IMR-90 (cell line): ENCODE data around the gene ALOX5AP.

Experiments
- BHLHE40 ChIP-seq: fragments of 150-350 bp; IDR thresholded peaks from 2 replicates; pipeline ENCODE4 v1.6.1; 2016; ENCODE audit warnings: mild to moderate bottlenecking, low read depth, low read length
- CEBPB ChIP-seq: IDR thresholded peaks from 2 replicates; pipeline ENCODE4 v1.6.1; 2012; ENCODE audit warnings: low read depth, low read length, improper control_type of control experiment
- CHD1 ChIP-seq: IDR thresholded peaks from 2 replicates; pipeline ENCODE4 v1.6.1; 2012; ENCODE audit warnings: low read depth, low read length, improper control_type of control experiment
- MAFK ChIP-seq: IDR thresholded peaks from 2 replicates; pipeline ENCODE4 v1.6.1; 2012; ENCODE audit warnings: low read depth, low read length, improper control_type of control experiment
- NFE2L2 ChIP-seq: fragments of 150-350 bp; IDR thresholded peaks from 2 replicates; pipeline ENCODE4 v1.6.1; 2016; ENCODE audit warnings: low read depth, mild to moderate bottlenecking, low read length
- POLR2A ChIP-seq: IDR thresholded peaks from 2 replicates; pipeline ENCODE4 v1.6.1; 2012; ENCODE audit warnings: mild to moderate bottlenecking, low read depth, low read length
- RAD21 ChIP-seq: IDR thresholded peaks from 2 replicates; pipeline ENCODE4 v1.6.1; 2012; ENCODE audit warnings: low read length, improper control_type of control experiment
- RCOR1 ChIP-seq: IDR thresholded peaks from 2 replicates; pipeline ENCODE4 v1.6.1; 2012; ENCODE audit warnings: mild to moderate bottlenecking, low read length, improper control_type of control experiment; ENCODE audit not compliant: insufficient replicate concordance
- RFX5 ChIP-seq: IDR thresholded peaks from 2 replicates; pipeline ENCODE4 v1.8.0; 2012; ENCODE audit warnings: low read depth, mild to moderate bottlenecking, low read length, moderate library complexity
- SMC3 ChIP-seq: fragments of 150-350 bp; IDR thresholded peaks from 2 replicates; pipeline ENCODE4 v1.6.1; 2016; ENCODE audit warnings: low read depth, mild to moderate bottlenecking, antibody characterized with exemption, low read length, moderate library complexity
- TF ChIP-seq, protein P1 (sequence below): conservative IDR thresholded peaks from 2 replicates; pipeline ENCODE4 v1.5.1; 2012; ENCODE audit warnings: mild to moderate bottlenecking, low read depth, low read length, improper control_type of control experiment
- TF ChIP-seq, protein P2 (sequence below): fragments of 150-350 bp; IDR thresholded peaks from 2 replicates; pipeline ENCODE4 v1.6.1; 2017; ENCODE audit warnings: mild to moderate bottlenecking, antibody characterized with exemption, low read length, low read depth
- TF ChIP-seq, protein P3 (sequence below): fragments of 150-350 bp; IDR thresholded peaks from 2 replicates; pipeline ENCODE4 v1.6.1; 2016; ENCODE audit warnings: low read depth, mild to moderate bottlenecking, low read length, moderate library complexity, borderline replicate concordance

DNA sequence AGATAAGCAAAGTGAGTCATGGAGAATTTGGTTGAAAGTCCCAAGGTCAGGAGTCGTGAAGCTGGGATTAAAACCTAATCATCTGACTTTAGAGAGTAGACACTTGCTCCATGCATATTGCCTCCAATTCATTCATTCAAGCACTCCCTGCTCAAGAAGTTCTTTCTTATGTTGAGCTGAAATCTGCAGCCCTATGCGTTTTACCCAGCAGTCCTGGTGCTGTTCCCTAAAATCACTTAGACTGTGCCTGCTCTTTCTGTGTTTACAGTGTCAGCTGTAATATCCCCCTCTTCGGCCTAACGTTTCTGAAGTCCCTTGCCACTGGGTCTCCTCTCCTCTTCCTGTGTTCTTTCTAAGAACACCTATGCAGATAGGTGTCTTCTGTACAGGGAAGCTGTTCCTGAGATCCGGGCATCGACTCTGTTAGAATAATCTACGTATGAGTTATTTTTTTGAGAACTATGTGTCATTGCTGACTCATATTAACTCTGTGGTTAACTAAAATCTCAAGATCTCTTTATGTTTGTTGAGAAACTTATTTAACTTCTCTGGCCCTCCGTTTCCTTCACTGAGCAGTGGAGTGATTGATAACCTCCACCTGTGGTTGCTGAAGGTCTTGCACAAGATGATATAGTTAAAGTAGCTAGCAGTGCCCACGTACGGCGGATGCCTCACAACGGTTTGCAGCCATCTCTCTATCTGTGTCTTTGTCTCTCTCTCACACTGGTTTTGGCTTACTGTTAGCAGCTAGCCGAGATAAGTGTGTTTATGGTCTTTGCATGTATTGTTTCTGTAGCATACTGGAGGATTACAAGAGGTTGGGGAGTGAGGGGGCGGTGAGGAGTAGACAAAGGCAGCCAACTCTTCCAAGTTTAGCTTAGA lies 4.7 kb downstream of the ALOX5AP start:
- TF ChIP-seq POLR2A: no peak
- TF ChIP-seq, protein P1, sequence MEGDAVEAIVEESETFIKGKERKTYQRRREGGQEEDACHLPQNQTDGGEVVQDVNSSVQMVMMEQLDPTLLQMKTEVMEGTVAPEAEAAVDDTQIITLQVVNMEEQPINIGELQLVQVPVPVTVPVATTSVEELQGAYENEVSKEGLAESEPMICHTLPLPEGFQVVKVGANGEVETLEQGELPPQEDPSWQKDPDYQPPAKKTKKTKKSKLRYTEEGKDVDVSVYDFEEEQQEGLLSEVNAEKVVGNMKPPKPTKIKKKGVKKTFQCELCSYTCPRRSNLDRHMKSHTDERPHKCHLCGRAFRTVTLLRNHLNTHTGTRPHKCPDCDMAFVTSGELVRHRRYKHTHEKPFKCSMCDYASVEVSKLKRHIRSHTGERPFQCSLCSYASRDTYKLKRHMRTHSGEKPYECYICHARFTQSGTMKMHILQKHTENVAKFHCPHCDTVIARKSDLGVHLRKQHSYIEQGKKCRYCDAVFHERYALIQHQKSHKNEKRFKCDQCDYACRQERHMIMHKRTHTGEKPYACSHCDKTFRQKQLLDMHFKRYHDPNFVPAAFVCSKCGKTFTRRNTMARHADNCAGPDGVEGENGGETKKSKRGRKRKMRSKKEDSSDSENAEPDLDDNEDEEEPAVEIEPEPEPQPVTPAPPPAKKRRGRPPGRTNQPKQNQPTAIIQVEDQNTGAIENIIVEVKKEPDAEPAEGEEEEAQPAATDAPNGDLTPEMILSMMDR: no peak
- TF ChIP-seq, protein P2, sequence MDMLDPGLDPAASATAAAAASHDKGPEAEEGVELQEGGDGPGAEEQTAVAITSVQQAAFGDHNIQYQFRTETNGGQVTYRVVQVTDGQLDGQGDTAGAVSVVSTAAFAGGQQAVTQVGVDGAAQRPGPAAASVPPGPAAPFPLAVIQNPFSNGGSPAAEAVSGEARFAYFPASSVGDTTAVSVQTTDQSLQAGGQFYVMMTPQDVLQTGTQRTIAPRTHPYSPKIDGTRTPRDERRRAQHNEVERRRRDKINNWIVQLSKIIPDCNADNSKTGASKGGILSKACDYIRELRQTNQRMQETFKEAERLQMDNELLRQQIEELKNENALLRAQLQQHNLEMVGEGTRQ: no peak
- TF ChIP-seq CEBPB: peak; percentile 93
- TF ChIP-seq NFE2L2: no peak
- no peak for TF ChIP-seq SMC3
- TF ChIP-seq RCOR1: peak; percentile 72
- no peak for TF ChIP-seq RAD21
- TF ChIP-seq RFX5: no peak
- 0 out of 2 replicates have a peak, but pooled peaks have one; percentile 23 for TF ChIP-seq BHLHE40
- no peak for TF ChIP-seq CHD1
- TF ChIP-seq, protein P3, sequence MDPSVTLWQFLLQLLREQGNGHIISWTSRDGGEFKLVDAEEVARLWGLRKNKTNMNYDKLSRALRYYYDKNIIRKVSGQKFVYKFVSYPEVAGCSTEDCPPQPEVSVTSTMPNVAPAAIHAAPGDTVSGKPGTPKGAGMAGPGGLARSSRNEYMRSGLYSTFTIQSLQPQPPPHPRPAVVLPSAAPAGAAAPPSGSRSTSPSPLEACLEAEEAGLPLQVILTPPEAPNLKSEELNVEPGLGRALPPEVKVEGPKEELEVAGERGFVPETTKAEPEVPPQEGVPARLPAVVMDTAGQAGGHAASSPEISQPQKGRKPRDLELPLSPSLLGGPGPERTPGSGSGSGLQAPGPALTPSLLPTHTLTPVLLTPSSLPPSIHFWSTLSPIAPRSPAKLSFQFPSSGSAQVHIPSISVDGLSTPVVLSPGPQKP: no peak
- TF ChIP-seq MAFK: no peak
